ENCODE measurements around the gene DHDDS.
"Not testable (repeated sequence)": the region's sequence is repeated elsewhere in the genome, so short reads cannot be mapped to it uniquely, and the experiment has no call there.

Gene DHDDS

DNA sequence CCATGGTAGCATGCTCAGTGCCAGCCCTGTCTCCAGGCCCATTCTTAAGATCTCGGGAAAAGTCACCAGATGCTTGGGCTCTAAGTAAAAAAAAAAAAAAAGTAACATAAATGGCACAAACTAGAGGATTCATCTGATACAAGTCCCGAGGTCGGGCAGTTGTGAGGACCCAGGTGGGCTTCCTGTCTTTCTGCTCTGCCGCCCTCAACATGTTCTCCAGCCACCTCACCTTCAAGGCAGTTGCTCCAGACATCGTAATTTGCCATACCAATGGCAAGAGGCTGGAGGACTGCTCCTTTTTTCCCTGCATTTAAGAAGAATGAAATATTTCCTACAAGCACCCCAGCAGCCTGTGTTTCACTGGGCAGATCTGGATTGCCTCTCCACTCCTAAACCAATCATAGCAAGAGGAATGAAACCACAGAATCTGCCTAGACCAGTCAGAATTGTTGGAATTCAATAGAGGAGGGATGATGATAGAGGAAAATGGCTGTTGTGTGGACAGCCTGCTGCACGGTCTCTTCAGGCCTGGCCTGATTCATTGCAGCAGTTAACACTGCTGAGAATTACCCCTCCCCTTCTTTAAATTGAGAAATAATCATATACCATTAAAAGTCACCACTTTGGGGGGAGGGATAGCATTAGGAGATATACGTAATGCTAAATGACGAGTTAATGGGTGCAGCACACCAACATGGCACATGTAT is 45.5 kb downstream of the DHDDS start:
- no peak for DNase-seq

GRCh38 chr1:26478159-26478558 is 46.0 kb downstream of the DHDDS start:
- DNase-seq, result no peak

DNA sequence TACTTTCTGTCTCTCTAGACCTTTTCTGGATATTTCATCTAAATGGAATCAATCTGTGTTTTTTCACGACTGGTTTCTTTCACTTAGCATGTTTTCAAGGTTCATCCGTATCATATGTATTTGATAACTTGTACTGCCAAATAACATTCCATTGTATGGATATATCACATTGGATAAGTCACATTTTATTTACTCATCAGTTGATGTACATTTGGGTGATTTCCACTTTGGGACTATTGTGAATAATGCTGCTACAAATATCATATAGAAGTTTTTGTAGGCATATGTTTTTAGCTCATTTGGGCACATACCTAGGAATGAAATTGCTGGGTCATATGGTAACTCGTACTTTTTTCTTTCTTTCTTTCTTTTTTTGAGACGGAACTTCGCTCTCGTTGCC is 46.9 kb downstream of the DHDDS start:
- no peak for DNase-seq

DNA sequence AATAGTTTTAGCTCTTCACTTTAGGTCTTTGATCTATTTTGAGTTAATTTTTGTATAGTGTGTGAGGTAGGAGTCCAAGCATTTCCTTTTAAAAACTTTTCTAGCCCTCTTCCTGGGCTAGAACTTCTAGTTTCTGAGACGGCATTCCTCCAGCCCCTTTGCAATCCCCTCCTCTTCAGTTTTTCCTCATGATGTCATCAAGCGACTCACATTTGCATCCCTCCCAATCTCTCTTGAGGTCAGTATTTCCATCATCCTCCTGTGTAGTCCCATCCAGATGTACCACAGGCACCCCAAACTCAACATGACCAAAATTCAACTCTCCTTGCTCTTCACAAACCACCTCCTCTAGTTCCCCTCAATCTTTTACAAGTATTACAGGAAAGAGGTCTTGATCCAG is 50.8 kb downstream of the DHDDS start:
- DNase-seq, result no peak

DNA sequence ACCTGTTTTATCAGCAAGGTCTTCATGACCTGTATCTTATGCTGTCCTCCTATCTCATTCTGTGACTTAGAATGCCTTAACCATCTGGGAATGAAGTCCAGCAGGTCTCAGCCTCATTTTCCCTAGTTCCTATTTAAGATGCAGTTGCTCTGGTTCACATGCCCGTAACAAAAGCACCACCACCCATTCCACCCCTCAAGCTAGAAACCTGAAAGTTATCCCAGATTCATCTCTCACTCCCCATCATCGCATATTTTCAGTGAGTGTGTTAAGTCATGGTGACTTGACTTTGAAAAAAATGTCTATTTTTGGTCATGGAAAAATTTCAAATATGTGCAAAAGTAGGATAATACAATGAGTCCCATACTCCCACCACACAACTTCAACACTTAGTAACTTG is 51.9 kb downstream of the DHDDS start:
- DNase-seq, result no peak

DNA sequence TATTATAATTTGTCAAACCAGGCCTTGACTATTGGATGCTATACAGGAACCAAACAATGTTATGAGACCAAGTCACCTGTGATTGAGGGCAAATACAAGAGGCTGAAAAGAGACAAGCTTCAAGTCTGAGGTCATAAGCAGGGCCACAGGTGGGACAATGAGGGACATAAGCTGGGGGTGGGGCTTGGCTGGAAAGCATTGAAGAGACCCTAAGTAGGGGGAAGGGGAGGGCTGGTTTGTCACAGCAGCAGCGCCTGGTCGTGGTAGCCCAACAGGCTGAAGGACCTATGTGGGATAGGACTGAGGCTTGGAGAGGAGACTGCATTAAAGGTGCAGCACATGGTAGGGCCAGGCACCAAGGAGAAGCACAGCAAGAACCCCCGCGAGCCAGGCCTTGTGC is 58.0 kb downstream of the DHDDS start:
- no peak for DNase-seq

DNA sequence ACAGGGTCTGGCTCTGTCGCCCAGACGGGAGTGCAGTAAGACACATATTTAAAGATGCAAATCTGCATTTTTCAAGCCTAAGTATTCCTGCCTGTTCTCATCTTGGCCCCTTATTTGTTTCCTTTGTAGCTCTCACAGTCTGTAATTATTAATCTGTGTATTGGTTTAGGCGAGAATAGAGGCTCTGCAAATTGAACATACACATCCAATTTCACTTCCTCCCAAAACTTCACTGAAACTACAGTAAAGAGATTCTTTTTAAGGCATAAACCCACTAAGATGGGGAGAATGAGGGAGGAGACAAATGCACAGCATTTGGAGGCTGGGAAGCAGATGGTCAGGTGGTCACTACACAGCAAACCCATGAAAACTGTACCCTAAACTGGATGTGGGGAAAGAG is 61.1 kb downstream of the DHDDS start:
- no peak for DNase-seq

DNA sequence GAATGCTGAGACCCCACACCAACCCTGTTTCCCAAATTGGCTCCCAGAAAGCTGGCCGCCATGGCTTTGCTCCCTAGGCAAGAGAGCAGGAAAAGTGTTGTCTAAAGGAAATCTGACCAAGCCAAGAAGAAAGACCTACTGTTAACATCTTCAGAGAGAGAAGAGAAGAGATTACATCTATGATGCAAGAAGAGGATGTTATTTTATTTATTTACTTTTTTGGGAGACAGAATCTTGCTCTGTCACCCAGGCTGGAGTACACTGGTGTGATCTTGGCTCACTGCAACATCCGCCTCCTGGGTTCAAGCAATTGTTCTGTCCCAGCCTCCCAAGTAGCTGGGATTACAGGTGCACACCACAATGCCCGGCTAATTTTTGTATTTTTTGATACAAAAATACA is 61.8 kb downstream of the DHDDS start:
- no peak for DNase-seq

- DNase-seq, result no peak
These were observed 64.7 kb downstream of the DHDDS start for GRCh38 chr1:26496861-26497260.

GRCh38 chr1:26498894-26499293 is 66.8 kb downstream of the DHDDS start:
- DNase-seq, result no peak

DNA sequence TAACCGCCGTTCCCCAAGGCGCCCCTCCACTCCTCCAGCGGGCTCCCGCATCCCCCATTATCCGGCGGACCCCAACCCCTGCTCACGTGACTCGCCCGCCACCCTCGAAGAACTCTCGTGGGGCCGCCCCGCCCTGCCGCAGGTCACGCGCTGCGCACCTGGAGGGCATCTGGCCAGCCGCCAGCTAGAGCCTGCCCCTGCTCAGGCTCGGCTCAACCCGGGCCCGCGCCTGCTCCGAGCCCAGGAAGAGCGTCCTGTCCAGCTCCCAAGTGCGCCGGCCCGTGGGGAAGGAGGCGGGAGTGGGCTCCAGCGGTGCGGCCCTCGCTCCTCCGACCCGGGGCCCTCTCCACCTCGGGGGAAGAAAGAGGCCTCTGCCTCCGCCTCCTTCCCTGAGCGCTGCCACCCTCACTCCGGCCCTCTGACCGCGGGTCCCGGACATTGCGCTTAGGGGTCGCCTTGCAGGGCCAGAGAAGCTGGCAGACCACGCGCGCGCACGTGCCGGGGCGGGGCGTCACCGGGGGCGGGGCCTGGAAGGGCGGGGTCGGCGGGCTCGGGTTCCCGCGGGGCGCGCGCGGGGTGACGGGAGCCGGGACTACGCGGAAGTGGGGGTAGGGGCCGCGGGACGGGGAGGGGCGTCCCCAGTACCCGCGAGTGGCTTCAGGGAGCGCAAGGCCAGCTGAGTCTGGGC is 68.5 kb downstream of the DHDDS start:
- peak; percentile 87 for DNase-seq

GRCh38 chr1:26510711-26511110 is 78.6 kb downstream of the DHDDS start:
- DNase-seq, result not testable (repeated sequence)

DNA sequence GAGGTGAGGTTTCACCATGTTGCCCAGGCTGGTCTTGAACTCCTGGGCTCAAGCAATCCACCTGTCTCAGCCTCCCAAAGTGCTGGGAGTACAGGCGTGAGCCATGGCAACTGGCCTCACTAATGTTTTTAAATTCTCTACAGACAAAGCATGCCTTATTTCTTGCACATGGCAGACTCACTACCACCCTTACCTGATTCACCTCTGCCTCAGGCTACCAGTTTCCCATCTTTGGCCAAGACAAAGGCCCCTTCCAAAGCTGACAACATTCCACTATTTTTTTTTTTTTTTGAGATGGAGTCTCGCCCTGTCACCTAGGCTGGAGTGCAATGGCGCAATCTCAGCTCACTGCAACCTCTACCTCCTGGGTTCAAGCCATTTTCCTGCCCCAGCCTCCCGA is 83.7 kb downstream of the DHDDS start:
- not testable (repeated sequence) for DNase-seq

DNA sequence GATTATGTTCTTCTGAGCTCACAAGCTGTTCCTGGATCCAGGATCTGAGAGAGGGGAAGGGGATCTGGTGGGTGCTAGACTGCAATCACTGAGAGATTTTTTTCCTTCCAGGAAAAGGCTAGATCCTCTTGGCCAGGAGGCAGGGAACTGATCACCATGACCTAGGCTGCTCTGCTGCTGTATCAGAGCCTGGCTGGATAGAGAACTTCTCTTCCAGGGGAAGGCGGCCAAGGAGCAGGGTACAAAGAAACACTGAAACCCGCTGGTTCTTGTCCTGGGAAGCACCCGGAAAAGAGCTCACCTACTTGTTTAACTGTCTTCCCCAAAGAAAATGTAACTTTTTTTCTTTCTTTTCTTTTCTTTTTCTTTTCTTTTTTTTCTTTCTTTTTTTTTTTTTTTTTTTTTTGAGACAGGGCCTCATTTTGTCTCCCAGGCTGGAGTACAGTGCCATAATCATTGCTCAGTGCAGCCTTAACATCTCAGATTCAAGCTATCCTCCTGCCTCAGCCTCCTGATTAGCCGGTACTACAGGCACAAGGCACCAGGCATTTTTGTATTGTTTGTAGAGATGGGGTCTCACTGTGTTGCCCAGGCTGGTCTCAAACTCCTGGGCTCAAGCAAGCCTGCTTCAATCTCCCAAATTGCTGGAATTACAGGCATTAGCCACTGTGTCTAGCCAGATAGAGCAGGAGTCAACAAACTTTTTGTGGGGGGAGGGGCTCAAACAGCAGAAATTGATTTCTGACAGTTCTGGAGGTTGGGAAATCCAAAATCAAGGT is 85.1 kb downstream of the DHDDS start:
- DNase-seq, result no peak

- DNase-seq, result no peak
These were observed 85.6 kb downstream of the DHDDS start for GRCh38 chr1:26517766-26518049.

DNA sequence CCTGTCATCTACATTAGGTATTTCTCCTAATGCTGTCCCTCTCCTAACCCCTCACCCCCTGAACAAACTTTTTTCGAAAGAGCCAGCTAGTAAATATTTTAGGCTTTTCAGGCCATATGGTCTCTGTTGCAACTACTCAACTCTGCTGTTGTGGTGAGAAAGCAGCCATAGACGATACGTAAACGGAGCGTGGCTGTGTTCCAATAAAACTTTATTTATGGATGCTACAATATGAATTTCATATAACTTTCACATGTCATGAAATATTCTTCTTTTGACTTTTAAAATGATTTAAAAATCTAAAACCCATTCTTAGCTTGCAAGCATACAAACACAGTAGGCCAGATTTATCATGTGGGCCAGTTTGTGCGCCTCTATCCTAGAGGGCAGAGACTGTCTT is 86.2 kb downstream of the DHDDS start:
- no peak for DNase-seq

DNA sequence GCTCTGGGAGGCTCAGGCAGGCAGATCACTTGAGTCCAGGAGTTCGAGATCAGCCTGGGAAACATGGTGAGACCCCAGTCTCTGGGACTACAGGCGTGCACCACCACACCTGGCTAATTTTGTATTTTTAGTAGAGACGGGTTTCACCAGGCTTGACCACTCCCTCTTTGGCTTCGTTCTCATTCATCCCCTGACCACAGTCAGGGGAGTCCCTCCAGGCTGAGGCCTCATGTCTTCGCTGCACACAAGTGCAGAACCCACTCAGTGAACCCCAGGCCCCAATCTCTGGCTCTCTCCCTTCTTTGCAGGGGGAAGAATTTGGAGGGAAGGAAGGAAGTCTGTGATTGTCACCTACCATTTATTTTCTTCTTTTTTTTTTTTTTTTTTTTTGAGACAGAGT is 88.2 kb downstream of the DHDDS start:
- no peak for DNase-seq
